Tibial nerve (tissue), 3 donors: ENCODE data around the gene DNAH6.

Experiments
- CTCF ChIP-seq, 5 experiments: fragments of 200-600 bp in 3 of 5; fragments of 450-650 bp in 2 of 5; sonication (generic) in 3 of 5; IDR thresholded peaks; one replicate each; pipeline ENCODE4 v1.5.1; 2016 to 2019; ENCODE audit warnings: antibody characterized with exemption in 5 of 5, mild to moderate bottlenecking in 3 of 5, moderate library complexity in 2 of 5
- POLR2A ChIP-seq, 2 donors: fragments of 450-650 bp; IDR thresholded peaks; one replicate each; pipeline ENCODE4 v1.6.1; 2017; ENCODE audit warnings: antibody characterized with exemption in 2 of 2, mild to moderate bottlenecking in 2 of 2, moderate library complexity in 2 of 2

DNA sequence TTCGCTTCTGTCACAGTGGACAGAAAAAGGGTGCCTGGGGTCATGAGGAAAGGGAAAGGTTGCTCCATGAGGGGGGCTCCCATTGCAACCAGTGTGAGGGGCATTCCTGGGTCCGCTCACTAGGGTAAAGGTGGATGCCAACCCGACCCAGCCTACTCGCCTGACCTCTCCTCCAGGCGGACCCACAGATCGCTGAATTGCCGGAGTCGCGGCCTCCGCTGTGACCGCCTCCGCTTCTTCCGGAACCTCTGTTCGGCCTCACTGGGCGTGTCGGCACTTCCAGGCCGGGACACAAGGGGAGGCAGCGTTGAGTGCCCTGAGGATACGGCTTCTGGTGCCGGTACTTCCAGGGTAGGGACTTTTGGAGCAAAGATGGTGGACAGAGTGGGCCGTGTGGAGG, 307.5 kb downstream of the DNAH6 start:
- no peak for TF ChIP-seq CTCF (IDR thresholded peaks at IDR 0.05)
- TF ChIP-seq POLR2A (IDR thresholded peaks at IDR 0.05) = no peak
